ENCODE data around the gene GGA2.

The GGA2 gene

DNA sequence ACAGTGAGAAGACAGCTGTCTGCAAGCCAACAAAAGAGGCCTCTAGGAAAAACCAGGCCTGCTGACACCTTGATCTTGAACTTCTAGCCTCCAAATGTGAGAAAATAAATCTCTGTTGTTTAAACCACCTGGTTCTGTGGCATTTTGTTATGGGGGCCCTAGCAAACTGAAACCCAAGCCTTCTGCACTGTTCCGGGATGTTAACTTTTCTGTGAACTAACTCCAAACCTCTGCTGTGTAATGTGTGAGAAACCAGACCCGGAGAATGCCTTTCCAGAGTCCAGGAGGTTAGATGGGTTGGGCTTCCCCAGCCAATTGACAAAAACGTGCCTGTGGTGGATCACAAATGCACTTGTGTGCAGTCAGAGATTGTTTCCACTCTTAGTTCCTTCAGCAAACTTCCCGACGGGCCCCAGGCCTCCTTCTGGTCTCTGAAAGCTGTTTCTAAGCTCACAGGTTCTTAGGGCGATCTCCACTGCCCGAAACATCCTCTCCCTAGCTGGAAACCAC, 13.6 kb upstream of the GGA2 start:
- TF ChIP-seq, protein P1, sequence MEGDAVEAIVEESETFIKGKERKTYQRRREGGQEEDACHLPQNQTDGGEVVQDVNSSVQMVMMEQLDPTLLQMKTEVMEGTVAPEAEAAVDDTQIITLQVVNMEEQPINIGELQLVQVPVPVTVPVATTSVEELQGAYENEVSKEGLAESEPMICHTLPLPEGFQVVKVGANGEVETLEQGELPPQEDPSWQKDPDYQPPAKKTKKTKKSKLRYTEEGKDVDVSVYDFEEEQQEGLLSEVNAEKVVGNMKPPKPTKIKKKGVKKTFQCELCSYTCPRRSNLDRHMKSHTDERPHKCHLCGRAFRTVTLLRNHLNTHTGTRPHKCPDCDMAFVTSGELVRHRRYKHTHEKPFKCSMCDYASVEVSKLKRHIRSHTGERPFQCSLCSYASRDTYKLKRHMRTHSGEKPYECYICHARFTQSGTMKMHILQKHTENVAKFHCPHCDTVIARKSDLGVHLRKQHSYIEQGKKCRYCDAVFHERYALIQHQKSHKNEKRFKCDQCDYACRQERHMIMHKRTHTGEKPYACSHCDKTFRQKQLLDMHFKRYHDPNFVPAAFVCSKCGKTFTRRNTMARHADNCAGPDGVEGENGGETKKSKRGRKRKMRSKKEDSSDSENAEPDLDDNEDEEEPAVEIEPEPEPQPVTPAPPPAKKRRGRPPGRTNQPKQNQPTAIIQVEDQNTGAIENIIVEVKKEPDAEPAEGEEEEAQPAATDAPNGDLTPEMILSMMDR (IDR thresholded peaks at IDR 0.05; ENCODE audit: low read depth, low read length): no peak
- no peak overlapping the region for H3K4me3 ChIP-seq (ENCODE audit: low read depth, low read length)
- in situ Hi-C loops (cut with HindIII; ENCODE audit: low sequenced_read_pairs): no loop called here
- DNase-seq (ENCODE audit: low read depth, low spot score): no peak

GRCh38 chr16:23523321-23523720, 13.0 kb upstream of the GGA2 start:
- no peak overlapping the region for H3K4me3 ChIP-seq (ENCODE audit: low read depth, low read length)
- DNase-seq (ENCODE audit: low read depth, low spot score): no peak
- TF ChIP-seq, protein P1 (IDR thresholded peaks at IDR 0.05; ENCODE audit: low read depth, low read length): no peak
- in situ Hi-C loops (cut with HindIII; ENCODE audit: low sequenced_read_pairs): no loop called here

DNA sequence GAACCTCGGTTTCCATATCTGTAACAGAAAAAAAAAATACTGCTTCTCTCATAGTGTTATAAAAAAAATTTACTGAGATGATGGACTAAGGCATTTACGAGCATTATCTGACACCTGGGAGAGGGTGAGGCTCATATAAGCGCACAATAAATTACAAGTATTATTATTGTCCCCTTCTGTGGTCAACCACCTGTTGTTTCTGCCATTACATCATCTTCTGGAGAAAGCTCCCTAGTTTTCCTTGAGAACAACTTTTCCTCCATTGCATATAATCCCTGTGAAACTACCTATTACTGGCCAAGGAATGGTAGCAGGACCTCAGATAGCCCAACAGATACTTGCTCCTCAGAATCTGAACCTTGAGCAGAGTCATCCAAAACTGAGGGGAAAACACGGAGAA, 11.7 kb upstream of the GGA2 start:
- in situ Hi-C loops (cut with HindIII; ENCODE audit: low sequenced_read_pairs): no loop called here
- H3K4me3 ChIP-seq (ENCODE audit: low read depth, low read length): no peak overlapping the region
- no peak for DNase-seq (ENCODE audit: low read depth, low spot score)
- TF ChIP-seq, protein P1 (IDR thresholded peaks at IDR 0.05; ENCODE audit: low read depth, low read length): no peak

GRCh38 chr16:23521037-23521743, 10.9 kb upstream of the GGA2 start:
- TF ChIP-seq, protein P1 (IDR thresholded peaks at IDR 0.05; ENCODE audit: low read depth, low read length): no peak
- no peak for DNase-seq (ENCODE audit: low read depth, low spot score)
- in situ Hi-C loops (cut with HindIII; ENCODE audit: low sequenced_read_pairs): no loop called here
- no peak overlapping the region for H3K4me3 ChIP-seq (ENCODE audit: low read depth, low read length)

DNA sequence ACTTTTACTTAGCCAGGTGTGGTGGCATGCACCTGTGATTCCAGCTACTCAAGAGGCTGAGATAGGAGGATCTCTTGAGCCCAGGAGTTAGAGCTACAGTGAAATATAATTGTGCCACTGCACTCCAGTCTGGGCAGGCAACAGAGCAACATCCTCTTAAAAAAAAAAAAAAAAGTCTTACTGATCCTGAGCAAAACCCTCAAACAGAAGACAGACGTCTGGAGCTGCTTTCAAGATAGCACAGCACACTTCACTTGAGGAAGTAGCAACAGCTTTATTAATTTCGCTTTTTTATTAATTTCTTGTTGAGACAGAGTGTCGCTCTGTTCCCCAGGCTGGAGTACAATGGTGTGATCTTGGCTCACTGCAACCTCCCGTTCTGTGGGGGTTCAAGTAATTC, 10.2 kb upstream of the GGA2 start:
- in situ Hi-C loops (cut with HindIII; ENCODE audit: low sequenced_read_pairs): no loop called here
- no peak overlapping the region for H3K4me3 ChIP-seq (ENCODE audit: low read depth, low read length)
- TF ChIP-seq, protein P1 (IDR thresholded peaks at IDR 0.05; ENCODE audit: low read depth, low read length): no peak
- DNase-seq (ENCODE audit: low read depth, low spot score): no peak

GRCh38 chr16:23519282-23519681, 9.0 kb upstream of the GGA2 start:
- H3K4me3 ChIP-seq (ENCODE audit: low read depth, low read length): no peak overlapping the region
- no peak for DNase-seq (ENCODE audit: low read depth, low spot score)
- in situ Hi-C loops (cut with HindIII; ENCODE audit: low sequenced_read_pairs): no loop called here
- TF ChIP-seq, protein P1 (IDR thresholded peaks at IDR 0.05; ENCODE audit: low read depth, low read length): no peak

Data from astrocyte of the spinal cord (primary cell).